ENCODE measurements around the gene SPDEF.

Gene SPDEF

DNA sequence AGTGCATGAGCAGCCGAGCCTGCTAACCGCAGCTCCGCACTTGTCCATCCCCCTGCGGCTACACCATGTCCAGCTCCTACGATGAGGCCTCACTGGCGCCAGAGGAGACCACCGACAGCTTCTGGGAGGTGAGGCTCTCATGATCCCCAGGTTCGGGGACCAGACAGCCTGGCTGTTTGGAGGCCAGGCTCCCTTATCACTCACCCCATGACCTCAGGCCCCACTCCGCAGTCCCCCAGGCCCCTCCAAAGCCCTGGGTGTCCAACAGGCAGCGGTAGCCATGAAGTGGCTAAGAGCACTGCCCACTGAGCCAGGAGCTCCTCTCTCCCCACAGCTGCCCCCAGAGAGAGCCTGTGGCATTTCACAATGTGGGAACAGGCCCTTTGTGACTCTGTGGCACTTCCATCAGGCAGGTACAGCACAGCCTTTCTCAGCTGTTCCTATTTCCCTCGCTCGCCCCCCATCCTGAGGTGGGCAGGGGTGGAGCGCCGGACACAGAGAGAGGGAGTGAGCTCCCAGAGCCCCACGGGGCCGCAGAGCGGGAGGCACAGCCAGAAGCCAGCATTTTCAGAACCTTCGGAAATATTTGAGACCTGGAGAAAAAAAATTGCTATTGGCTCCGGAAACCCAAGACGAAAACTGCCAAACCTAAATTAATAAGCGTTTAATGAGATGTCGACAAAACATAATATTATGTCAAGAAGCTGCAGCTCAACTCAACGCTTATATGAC is 29.7 kb downstream of the SPDEF start:
- FAIRE-seq, result no peak

DNA sequence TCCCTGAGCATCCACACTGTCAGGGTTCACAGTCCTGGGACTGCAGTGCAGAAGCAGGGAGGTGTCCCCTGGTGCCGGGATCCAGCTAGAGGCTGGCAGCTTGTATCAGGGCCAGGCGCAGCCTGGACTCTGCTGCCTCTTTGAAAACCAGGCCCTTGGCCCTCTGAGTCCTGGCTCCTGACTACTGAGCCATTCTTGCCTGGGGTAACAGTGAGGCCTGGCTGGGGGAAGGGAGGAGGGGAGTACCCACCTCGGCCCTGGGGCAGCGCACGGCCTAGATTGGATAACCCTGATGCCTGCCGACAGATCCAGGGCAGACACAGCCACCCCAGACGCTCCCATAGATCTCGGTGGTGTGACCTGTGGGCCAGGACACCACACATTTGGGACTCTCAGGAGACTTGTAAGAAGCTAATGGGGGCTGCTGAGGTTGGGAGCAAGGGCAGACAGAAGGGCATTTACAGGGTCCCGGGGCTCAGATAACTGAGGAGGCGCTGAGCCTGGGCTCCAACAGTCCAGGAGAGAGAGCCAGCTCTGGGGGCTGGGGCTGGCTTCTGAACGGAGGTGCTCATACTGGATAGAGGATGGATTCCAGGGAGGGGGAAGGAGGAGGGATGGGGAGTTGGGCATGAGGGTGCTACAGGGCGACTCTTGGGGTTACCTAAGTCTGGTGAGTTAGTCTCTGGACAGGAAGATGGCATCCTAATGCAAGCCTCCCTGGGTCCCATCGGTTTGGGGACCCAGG is 30.5 kb downstream of the SPDEF start:
- no peak for FAIRE-seq

DNA sequence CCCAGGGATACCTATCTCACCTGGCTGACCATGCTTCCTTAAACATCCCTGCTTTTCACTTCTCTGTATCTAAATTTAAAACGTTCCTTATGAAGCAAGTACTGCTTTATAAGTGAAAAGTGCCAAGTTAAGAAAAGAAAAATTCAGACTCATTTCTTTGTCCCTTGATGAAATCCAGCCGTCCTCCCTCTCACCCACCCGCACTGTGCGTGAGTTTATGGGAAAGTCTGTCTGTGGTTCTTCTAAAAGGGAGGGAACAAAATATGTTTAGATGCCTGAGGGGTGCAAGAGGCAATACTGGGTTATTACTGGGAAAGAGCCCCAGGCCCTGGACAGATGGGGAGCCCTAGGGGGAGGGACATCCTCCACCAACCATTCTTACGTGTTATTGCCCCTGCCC is 31.2 kb downstream of the SPDEF start:
- FAIRE-seq, result no peak

DNA sequence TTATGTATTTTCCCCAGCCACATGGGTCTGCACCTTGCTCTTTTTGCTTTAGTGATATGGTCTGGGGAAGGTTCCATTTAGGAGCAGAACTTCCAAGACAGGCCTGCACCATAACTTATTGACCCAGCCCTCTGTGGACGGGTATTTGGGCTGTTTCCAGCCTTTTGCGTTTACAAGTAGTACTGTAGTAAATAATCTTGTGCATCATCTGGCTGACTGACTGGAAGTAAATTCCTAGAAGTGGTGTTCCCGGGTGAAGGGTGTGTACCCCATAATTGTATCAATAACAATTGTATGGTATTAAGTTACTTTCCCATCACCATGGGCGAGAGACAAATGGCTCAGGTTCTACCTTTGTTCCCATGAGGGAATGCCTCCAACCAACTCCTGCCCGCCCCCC is 31.6 kb downstream of the SPDEF start:
- no peak for FAIRE-seq

- FAIRE-seq, result no peak
These were observed 32.5 kb downstream of the SPDEF start for GRCh38 chr6:34523441-34524206.

DNA sequence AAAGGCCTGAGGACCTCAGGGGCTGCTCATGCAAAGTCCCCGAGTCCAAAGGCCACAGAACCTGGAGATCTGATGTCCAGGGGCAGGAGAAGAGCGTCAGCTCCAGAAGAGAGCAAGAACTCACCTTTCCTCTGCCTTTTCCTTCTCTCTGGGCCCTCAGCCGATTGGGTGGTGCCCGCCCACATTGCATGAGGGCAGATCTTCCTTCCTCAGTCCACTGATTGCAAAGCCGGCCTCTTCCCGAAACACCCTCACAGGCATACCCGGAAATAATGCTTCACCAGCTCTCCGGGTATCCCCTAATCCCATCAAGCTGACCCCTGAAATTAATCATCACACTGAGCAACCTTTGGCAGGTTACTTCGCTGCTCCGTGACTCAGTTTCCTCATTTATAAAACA is 33.4 kb downstream of the SPDEF start:
- no peak for FAIRE-seq

DNA sequence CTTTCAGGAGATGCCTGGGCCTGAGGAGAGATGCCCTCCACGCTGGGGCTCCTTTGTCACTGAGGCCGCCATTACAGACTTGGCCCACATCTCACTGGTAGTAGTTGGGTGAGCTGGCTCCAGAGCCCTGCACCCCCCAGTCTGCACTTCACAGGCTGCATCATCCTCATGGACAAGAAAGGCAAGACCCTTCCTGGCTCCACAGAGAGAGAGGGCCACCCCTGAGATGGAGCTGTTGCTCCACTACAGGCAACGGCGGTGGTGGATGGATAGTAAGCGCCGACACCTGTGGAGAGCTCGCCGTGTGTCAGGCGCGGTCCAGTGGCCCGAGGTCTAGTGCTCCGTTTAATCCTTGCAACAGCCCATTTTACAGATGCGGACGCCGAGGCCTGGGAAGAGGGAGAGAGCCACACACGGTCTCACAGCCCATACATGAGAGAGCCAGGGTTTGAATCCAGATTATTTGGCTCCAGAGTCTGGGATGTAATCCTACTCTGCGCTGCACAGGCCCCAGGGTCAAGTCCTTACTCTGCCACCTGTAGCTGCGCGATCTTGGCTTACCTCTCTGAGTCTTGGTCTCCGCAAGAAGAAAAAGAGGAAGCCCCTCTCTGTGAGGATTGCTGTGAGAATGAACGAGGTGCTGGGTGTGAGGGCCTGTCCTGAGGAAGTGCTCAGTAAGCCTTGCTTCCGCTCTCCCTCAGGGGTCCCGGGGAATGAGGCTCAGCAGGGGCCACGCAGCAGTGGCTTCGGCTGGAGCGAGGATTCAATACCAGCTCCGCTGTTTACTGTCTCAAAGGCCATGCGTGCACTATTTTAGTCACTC is 34.5 kb downstream of the SPDEF start:
- no peak for FAIRE-seq

DNA sequence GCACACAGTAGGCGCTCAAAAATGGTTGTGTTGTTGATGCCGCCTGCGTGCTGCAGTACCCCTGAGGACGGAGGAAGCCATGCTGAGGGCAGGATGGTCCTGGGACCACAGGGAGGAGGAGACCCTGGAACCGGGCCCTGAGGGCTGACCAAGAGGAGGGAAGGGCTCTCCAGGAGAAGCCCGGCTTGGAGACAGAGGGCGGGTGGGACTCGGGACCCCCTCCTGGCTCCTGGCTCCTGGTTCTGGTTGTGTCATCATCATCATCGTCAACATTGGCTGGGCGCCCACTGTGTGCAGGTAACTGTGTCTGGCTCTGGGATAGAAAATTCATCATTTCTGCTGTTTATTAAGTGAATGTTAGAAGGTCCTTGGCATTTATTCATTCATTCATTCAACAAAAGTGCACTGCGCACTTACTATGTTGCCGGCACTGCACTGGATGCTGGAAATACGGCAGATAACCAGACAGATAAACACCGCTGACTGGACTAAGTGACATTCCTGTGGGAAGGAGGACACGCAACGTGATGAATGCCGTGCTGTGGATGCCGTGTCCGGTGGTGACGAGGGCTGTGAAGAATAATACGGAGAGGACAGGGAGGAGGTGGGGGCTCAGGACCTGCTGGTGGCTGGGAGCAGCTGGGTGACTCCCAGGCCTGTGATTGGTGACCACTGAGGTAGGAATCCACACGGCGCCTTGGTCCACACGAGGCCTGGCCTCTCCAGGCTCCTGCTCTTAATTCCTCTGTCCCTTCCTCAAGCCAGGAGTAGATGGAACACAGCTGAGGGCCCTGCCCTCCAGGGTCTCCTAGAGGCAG is 35.3 kb downstream of the SPDEF start:
- no peak for FAIRE-seq

DNA sequence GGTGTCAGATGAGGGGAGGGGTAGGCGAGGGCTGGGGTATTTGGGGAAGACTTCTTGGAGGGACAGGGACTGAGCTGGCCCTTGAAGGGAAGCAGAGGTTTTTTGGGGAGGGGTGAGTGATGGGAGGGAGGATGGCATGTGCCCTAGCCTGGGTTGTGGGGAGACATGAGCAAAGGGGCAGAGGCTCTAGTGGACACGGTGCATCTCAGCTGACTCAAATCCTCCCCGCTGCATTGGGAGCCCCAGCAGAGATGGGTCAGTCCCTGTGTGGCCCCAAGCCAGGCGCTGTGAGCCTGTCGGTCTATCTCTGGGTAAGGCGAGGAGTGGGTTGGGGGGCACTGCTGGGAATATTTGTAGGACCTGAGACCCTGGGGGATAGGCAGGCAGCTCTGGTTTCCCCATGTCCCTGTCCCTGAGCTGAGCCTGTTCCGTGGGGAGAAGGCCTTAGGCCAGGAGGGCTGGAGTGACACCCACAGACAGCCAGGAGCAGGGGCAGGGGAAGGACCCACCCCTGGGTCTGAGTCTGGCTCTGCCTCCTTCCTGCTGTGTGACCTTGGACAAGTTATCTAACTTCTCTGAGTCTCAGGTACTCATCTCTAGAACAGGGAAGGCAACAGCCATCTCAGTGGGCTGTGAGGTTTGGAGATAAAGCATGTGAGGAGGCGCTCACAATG is 36.0 kb downstream of the SPDEF start:
- no peak for FAIRE-seq

DNA sequence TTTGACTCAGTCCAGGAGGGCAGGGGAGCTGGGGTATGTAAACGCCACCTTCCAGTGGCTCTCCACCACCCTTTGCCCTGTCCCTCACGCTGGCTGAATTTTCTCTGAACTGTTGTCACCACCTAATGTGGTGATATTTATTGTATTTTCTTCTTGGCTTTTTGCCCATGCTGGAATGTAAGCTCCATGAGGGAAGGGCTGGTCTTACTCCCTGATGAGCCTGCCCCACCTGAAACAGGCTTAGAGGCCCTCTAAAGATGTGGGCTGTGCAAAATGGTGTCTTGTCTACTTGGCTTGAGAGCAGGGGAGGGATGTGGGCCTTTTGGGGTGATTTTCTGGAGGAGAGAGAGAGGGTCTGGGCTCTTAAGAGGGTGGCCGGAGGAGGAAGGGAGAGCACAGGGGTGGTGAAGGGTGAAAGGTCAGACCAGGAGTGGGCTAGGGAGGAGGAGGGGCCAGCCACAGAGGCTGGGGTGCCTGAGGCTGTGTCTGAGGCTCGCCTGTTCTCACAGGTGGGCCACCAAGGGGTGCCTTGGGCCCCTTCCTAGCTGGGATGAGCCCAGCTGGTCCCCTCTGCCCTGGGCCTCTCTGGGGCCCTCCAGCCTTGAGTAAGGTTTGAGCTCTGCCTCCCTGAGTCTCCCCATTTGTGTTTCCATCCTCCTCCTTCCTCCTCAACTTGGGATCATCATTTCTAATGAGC is 37.3 kb downstream of the SPDEF start:
- no peak for FAIRE-seq

GRCh38 chr6:34517966-34518365 is 38.2 kb downstream of the SPDEF start:
- no peak for FAIRE-seq

DNA sequence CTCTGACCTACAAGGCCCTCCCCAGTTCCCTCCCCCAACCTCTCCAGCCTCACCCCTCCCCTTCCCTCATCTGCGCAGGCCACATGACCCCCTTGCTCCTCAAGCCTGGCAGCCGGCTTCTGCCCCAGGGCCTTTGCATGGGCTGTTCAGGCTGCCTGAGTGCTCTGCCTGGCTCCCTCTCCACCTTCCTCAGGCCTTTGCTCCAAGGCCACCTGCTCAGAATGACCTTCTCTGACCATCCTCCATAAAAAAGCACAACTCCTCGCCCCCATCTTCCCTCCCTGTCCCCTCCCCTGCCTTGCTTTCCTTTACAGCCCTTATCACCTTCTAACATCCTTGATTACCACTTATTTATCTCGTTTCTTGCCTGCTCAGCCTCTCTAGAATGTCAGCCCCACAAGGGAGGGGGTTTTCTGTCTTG is 38.7 kb downstream of the SPDEF start:
- FAIRE-seq, result no peak

DNA sequence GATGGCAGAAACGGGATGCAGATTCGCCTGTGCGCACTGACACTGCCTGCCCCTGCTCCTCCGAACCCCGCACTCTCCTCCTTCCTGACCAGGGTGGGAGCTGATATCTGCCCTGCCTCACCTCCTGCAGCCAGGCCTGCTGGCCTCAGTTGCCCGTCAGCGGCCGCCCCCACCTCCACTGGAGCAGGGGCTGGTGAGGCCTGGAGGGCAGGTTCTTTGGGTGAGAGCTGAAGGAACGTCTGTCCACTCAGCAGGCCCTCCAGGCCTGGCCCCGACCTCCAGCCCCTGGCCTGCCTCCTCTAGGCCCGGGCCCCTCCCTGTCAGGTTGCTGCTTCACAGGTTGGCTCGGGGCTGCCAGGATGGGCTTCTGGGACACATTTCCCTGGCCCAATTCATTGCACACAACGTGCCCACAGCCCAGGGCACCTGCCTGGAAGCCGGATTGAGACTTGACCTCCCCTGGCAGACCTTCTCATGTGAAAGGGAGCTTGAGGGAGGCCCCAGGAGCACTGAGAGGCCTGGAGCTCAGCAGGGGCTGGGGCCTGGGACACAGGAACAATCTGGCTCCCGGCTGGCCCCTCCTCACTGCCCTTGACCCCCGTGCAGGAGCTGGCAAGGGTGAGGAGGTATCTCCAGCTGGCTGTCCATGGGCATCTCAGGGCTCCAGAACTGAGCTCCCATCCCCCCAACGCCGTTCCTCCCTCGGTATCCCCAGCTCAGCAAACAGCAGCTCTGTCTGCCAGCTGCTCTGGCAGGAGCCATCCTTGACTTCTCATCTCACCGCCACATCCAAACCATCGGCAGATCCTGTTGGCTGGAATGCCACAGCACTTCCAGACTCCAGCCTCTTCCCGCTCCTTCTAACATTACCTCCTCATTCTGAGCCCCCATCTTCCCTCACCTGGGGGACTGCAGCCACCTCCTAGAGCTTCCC is 39.5 kb downstream of the SPDEF start:
- FAIRE-seq, result no peak

GRCh38 chr6:34515473-34516387 is 40.4 kb downstream of the SPDEF start:
- FAIRE-seq, result no peak

- FAIRE-seq, result no peak
These were observed 41.3 kb downstream of the SPDEF start for GRCh38 chr6:34514593-34515472.

GRCh38 chr6:34514112-34514511 is 42.0 kb downstream of the SPDEF start:
- no peak for FAIRE-seq

- no peak for FAIRE-seq
These were observed 42.5 kb downstream of the SPDEF start for GRCh38 chr6:34513646-34514045.

All from endometrium (tissue), 2 donors.